Measurements from ENCODE around the gene PACC1. TPM values are rescaled to one million over a fixed set of nuclear protein-coding genes. Genes with fewer than 3 reads are reported as not detected.

PACC1 gene
- total RNA-seq, 2 donors from 2014 or later: 3.2 to 4.1 TPM

DNA sequence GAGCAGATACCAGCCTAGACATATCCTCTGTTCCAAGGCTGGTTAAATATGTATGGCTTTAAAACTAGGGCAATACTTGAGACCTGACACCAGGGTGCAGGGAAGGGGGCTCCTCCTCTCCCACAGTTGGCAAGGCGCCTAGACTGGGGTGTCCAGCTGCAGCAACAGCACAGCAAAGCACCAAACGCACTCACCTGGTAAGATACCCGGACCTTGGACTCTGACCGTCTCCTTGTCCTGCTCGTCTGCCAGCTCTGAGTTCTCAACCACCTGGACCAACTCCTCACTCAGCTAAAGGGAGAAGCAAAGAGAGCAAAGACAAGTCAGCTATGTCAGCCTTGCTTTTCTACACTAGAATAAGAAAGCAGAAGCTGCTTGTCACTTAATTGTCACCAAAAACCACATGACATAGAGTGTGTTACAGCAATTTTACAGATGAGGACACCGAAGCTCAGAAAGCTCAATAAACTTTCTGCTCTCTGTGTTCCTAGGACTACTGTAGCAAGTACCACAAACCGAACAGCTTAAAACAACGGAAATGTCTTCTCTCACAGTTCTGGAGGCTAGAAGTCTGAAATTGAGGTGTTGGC, 4.4 kb downstream of the PACC1 start:
- no peak for ATAC-seq (ENCODE audit: insufficient number of reproducible peaks, low FRiP score, low read depth)
- TF ChIP-seq, protein P1, sequence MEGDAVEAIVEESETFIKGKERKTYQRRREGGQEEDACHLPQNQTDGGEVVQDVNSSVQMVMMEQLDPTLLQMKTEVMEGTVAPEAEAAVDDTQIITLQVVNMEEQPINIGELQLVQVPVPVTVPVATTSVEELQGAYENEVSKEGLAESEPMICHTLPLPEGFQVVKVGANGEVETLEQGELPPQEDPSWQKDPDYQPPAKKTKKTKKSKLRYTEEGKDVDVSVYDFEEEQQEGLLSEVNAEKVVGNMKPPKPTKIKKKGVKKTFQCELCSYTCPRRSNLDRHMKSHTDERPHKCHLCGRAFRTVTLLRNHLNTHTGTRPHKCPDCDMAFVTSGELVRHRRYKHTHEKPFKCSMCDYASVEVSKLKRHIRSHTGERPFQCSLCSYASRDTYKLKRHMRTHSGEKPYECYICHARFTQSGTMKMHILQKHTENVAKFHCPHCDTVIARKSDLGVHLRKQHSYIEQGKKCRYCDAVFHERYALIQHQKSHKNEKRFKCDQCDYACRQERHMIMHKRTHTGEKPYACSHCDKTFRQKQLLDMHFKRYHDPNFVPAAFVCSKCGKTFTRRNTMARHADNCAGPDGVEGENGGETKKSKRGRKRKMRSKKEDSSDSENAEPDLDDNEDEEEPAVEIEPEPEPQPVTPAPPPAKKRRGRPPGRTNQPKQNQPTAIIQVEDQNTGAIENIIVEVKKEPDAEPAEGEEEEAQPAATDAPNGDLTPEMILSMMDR (IDR thresholded peaks at IDR 0.05): no peak
- no peaks in the 10 kb centered on the region for H3K27me3 ChIP-seq (replicated peaks; ENCODE audit: insufficient read depth)
- no peaks in the 10 kb centered on the region for H3K9me3 ChIP-seq
- H3K27ac ChIP-seq: no peak overlapping the region
- no peak for DNase-seq (ENCODE audit: low spot score)
- no peak overlapping the region for H3K4me3 ChIP-seq
- H3K36me3 ChIP-seq: peaks cover 7% of the 10 kb centered on the region
- peaks cover 4 to 16% of the 10 kb centered on the region in 2 donors for H3K4me1 ChIP-seq (ENCODE audit: control insufficient read depth in 1 of 2, low read depth in 2 of 2)

DNA sequence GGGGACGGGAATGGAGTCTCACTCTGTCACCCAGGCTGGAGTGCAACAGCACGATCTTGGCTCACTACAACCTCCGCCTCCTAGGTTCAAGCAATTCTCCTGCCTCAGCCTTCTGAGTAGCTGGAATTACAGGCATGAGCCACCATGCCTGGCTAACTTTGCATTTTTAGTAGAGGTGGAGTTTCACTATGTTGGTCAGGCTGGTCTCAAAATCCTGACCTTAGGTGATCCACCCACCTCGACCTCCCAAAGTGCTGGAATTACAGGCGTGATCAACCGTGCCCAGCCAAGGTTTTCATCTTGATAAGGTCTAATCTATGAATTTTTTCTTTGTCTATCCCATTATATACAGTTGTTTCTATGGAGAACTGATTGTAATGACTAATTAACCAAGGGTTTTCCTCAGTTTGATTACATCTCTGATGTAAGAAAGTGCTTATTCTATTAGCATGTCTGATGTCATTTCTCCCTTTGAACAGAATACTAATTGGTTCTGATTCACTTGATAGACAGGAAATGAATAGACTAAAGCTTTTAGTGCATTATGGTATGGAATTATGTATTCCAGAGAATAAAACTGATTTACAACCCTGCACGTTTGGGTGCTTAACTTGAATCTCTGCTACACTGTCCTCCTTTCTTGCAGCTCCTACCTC, 11.9 kb downstream of the PACC1 start:
- TF ChIP-seq, protein P1 (IDR thresholded peaks at IDR 0.05): no peak

DNA sequence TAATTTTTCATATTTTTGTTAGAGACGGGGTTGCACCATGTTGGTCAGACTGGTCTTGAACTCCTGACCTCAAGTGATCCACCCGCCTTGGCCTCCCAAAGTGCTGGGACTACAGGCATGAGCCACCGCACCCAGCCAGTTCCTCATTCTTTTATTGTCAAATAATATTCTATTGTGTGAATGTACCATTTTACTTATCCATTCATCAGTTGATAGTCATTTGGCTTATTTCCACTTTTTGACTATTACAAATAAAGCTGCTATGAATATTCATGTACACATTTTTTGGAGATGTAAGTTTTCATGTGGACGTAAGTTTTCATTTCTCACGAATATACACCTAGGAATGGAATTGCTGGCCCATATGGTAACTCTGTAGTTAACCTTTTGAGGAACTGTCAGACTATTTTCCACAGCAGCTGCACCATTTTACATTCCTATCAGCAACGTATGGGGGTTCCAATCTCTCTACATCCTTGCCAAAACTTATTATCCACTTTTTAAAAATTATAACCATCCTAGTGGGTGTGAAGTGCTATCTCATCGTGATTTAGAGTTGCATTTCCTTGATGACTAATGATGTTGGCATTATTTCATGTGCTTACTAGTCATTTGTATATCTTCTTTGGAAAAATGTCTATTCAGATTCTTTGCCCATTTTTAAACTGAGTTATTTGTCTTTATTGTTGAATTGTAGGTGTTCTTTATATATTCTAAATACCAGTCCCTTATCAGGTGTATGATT, 12.7 kb downstream of the PACC1 start:
- no peak for ATAC-seq (ENCODE audit: insufficient number of reproducible peaks, low FRiP score, low read depth)
- no peaks in the 10 kb centered on the region for H3K27me3 ChIP-seq (replicated peaks; ENCODE audit: insufficient read depth)
- H3K4me3 ChIP-seq: no peak overlapping the region
- no peaks in the 10 kb centered on the region for H3K36me3 ChIP-seq
- TF ChIP-seq, protein P1 (IDR thresholded peaks at IDR 0.05): no peak
- no peak for DNase-seq (ENCODE audit: low spot score)
- H3K27ac ChIP-seq: no peak overlapping the region
- peaks cover 1% of the 10 kb centered on the region for H3K9me3 ChIP-seq
- H3K4me1 ChIP-seq (ENCODE audit: control insufficient read depth in 1 of 2, low read depth in 2 of 2): no peaks in the 10 kb centered on the region

More for the DNA sequence above, 11.9 kb downstream of the PACC1 start:
- Histone ChIP-seq H3K9me3 (no peaks in the 10 kb centered on the region), H3K36me3 (no peaks in the 10 kb centered on the region), H3K27me3 (replicated peaks; ENCODE audit: insufficient read depth) (no peaks in the 10 kb centered on the region), H3K4me3 (no peak overlapping the region), H3K27ac (no peak overlapping the region), H3K4me1 (ENCODE audit: control insufficient read depth in 1 of 2, low read depth in 2 of 2) (no peaks in the 10 kb centered on the region)
- no peak for DNase-seq (ENCODE audit: low spot score)
- ATAC-seq (ENCODE audit: insufficient number of reproducible peaks, low FRiP score, low read depth): no peak

DNA sequence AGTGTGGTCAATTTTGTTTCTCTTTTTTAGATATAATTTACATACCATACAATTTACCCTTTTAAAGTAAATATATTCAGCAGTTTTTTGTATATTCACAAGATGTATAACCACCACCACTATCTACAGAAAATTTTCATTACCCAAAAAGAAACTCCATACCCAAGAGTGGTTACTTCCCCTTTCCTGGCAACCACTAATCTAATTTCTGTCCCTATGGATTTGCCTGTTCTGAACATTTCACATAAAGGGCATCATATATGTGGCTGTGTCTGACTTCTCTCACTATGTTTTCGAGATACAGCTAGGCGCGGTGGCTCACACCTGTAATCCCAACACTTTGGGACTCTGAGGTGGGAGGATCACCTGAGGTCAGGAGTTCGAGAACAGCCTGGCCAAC, 13.6 kb downstream of the PACC1 start:
- H3K9me3 ChIP-seq: peaks cover 6% of the 10 kb centered on the region
- H3K4me3 ChIP-seq: no peak overlapping the region
- ATAC-seq (ENCODE audit: insufficient number of reproducible peaks, low FRiP score, low read depth) (no peak), DNase-seq (ENCODE audit: low spot score) (no peak)
- H3K27me3 ChIP-seq (replicated peaks; ENCODE audit: insufficient read depth): no peaks in the 10 kb centered on the region
- H3K27ac ChIP-seq: no peak overlapping the region
- H3K4me1 ChIP-seq (ENCODE audit: control insufficient read depth in 1 of 2, low read depth in 2 of 2): no peaks in the 10 kb centered on the region
- TF ChIP-seq, protein P1 (IDR thresholded peaks at IDR 0.05): no peak
- H3K36me3 ChIP-seq: no peaks in the 10 kb centered on the region

DNA sequence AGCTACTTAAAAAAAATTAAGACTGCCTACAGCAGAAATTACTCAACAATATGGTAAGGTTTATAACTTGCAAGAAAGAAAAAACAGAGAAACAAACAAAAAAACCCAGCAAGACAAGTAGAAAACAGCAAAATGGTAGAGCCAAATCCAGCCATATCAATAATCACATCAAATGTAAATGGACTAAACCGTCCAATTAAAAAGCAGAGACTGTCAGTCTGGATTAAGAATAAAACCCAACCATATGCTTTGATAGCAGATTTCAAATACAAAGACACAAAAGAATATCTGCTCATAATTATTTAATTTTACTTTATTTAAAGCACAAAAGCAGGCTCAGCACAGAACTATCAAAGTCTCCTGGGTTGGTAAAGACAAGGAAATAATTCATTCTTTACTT, 17.5 kb downstream of the PACC1 start:
- Histone ChIP-seq H3K4me1 (ENCODE audit: control insufficient read depth in 1 of 2, low read depth in 2 of 2) (no peaks in the 10 kb centered on the region), H3K9me3 (peaks cover 6% of the 10 kb centered on the region), H3K27me3 (replicated peaks; ENCODE audit: insufficient read depth) (no peaks in the 10 kb centered on the region), H3K4me3 (no peak overlapping the region), H3K27ac (no peak overlapping the region), H3K36me3 (no peaks in the 10 kb centered on the region)
- ATAC-seq (ENCODE audit: insufficient number of reproducible peaks, low FRiP score, low read depth) (no peak), DNase-seq (ENCODE audit: low spot score) (no peak)
- TF ChIP-seq, protein P1 (IDR thresholded peaks at IDR 0.05): no peak
